Hepatic stellate cell (primary cell): Measurements from ENCODE around the gene FMNL2.
"Not testable (repeated sequence)": the region's sequence is repeated elsewhere in the genome, so short reads cannot be mapped to it uniquely, and the experiment has no call there.

Experiments used
- DNase-seq: peaks from one replicate; pipeline ENCODE4 v3.0.0; 2011; ENCODE audit warnings: low spot score

FMNL2 gene

GRCh38 chr2:152335016-152335725, at the start of gene FMNL2:
TSS of gene FMNL2 (plus strand) at chr2:152335174.
- DNase-seq, result peak; percentile 77

DNA sequence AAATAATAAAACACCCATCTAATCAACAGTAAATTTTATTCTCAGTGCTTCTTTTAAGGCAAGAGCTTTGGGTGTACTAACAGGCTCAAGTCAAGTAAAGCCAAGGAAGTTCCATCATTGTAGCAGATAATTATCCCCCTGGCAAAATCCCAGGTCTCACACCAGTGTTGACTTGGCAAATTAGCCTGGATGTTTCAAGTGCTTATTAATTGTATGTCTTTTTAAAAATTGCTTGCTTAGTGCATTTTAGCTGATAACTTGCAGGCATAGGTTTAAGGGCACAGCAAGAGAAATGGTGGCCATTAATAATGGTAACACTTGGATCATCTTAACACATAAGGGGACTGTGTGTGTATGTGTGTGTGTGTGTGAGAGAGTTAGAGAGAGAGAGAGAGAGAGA, 42.0 kb upstream of the FMNL2 start:
- no peak for DNase-seq

- no peak for DNase-seq
These were observed 37.3 kb upstream of the FMNL2 start for GRCh38 chr2:152297715-152298114.

DNA sequence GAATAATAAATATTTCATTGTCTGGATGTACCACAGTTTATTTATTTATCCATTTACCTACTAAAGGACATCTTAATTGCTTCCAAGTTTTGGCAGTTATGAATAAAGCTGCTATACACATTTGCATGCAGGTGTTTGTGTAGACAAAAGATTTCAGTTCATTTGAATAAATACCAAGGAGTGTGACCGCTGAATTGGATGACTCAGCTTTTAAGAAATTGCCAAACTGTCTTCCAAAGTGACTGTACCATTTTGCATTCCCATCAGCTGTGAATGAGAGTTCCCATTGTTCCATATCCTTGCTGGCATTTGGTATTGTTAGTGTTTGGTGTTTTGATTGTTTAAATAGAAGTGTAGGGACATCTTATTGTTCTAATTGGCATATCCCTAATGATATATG, 36.2 kb upstream of the FMNL2 start:
- DNase-seq, result no peak

DNA sequence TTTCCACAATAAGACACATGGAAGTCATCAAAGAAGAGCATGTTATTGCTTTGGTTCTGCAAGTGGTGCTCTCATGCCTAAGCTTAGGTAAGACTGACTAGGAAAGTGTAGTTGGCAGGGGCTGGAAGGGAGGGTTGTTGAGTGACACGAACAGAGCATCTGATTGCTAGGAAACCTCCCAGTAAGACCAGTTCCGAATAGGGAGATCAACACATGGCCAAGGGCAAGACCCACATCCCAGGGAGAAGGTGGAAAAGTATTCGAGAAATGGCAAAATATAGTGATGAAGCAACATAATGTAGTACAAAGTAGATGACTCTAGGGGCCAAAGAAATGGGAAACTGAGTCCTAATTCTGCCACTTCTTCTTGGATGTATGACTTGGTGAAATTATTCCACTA, 33.8 kb upstream of the FMNL2 start:
- DNase-seq, result no peak

DNA sequence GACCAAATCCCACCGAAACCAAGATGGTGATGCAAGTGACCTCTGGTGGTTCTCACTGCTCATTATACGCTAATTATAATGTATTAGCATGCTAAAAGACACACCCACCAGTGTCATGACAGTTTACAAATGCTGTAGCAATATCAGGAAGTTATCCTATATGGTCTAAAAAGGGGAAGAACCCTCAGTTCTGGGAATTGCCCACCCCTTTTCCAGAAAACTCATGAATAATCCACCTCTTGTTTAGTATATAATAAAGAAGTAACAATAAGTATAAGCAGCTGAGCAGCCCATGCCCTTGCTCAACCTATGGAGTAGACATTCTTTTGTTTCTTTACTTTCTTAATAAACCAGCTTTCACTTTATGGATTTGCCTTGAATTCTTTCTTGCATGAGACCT, 31.0 kb upstream of the FMNL2 start:
- no peak for DNase-seq

DNA sequence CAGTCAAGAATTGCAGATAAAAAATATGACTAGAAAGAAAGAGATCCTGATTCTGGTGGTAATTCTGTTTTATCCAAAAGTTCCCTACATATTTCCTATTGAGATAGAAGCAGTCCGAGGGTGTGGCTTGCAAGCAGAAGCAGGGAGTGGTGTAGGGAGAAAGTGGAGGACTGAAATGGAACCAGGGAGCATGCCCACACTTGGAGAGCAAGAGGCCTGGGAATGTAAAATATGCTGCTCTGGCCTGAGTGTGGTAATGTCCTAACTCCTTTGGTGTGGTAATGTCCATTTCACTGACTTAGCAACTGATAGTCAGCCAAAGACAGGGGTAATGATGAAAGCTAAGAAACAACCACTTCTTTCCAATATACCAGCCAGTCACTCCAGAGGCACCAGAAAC, 30.1 kb upstream of the FMNL2 start:
- DNase-seq, result no peak

GRCh38 chr2:152307863-152308262, 27.1 kb upstream of the FMNL2 start:
- DNase-seq, result no peak

DNA sequence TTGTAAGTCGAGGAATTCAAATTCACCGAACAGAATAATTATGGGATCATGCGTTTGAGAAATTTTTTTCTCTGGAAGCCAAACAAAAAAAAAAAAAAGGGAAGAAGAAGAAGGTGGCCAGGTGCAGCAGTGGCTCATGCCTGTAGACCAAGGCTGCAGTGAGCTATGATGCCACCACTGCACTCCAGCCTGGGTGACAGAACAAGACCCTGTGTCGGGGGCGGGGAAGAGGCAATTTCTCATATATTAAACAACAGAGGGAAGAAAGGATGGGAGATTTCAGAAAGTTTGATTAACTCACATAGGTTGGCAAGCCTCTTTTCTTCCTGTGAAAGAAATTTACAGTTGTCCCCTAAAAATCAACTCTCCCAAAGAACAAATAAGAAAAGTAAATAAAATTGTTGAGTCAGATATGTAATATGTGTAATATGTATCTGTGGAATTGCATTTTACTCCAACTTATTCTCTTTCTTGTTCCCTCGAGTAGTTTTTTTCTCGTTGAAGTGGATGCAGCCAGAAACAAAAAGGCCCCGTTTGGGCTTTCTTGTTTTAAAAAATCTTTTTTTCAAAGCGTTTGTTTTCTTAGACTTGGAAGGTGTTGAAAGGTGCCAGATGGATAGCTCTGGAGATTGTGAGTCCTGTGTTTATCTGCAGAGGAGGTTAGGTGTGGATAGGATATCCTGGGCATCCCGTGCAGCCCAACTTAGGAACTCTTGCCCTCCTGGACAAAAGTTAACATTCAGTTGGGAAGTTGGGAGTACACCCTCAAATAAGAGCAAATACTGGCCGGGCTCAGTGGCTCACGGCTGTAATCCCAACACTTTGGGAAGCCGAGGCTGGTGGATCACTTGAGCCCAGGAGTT, 25.4 kb upstream of the FMNL2 start:
- no peak for DNase-seq

DNA sequence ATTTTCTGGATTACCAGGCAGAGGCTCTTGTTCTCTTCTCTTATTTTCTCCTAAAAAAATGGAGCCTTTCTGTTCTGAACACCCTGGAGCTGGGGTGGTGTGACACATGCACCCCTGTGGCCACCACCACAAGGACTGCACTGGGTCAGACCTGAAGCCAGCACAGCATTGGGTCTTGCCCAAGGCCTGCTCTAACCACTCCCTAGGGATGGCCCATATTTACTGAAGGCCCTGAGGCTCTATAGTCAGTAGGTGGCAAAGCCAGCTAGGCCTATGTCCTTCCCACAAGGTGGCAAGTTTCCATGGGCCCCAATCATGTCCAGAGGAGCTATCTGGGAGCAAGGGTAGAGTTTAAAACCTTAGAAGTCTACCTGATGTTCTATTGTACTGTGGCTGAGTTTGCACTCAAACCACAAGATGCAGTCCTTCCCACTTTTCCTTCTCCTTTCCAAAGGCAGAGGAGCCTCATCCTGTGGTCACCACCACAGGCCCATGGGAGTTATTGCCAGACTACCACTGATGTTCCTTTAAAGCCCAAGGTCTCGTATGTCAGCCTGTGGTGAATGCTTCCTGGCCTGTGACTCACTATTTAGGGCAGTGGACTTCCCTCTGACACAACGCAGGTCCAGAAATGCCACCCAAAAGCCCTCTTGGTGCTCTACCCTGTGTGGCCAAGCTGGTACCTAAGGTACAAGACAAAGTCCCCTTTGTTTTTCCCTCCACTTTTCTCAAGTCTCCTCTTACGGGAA, 15.0 kb upstream of the FMNL2 start:
- no peak for DNase-seq

DNA sequence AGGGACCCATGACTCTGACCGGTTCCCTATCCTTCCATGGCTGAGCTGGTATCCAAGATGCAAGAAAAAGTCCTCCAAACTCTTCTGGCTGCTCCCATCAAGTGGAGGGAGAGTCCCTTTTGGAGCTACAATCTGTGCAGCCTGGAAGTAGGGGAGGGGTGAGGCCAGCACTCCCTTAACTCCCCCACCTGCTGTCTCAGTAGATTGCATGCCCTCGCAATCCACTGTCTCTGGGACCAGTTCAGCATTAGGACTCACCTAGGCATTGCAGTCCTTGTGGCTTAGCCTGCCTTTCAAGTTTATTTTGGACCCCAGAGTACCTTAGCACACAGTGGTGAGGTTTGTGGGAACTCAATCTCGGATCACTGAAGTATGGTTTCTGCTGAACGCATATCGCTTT, 14.2 kb upstream of the FMNL2 start:
- no peak for DNase-seq

GRCh38 chr2:152322222-152322621, 12.8 kb upstream of the FMNL2 start:
- DNase-seq, result no peak

- DNase-seq, result not testable (repeated sequence)
These were observed 9.8 kb upstream of the FMNL2 start for GRCh38 chr2:152325126-152325525.

- DNase-seq, result no peak
These were observed 8.3 kb upstream of the FMNL2 start for GRCh38 chr2:152326710-152327109.

DNA sequence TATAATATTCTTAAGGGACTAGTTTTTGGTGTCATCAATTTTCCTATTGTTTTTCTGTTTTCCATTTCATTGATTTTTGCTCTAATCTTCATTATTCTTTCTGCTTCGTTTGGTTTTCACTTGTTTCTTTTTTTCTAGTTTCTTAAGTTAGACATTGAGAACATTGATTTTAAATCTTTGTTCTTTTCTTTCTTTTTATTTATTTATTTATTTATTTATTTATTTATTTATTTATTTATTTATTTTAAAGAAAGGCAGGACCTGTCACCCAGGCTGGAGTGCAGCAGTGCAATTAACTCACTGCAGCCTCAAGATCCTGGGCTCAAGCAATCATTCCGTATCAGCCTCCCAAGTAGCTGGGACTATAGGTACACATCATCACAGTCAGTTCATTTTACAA, 7.0 kb upstream of the FMNL2 start:
- no peak for DNase-seq

GRCh38 chr2:152330235-152330866, 4.6 kb upstream of the FMNL2 start:
- DNase-seq, result no peak

DNA sequence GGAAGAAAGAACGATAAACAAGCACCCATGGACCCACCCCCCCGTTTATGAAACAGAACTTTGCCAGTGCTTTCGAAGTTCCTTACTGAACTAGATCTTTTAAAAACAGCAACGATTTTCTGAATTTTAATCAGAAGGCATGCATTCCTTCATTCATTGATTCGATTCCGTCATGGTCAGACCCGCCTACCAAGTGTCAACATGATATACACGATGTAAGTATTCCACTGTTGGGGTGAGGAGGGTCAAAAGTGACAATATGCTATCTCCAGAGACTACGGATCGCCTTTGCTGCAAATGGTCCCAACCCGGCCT, 316 bp upstream of the FMNL2 start:
- DNase-seq, result no peak

GRCh38 chr2:152335726-152336118, 748 bp downstream of the FMNL2 start:
- DNase-seq, result no peak

- peak; percentile 38 for DNase-seq
These were observed 1.3 kb downstream of the FMNL2 start for GRCh38 chr2:152336119-152336853.

DNA sequence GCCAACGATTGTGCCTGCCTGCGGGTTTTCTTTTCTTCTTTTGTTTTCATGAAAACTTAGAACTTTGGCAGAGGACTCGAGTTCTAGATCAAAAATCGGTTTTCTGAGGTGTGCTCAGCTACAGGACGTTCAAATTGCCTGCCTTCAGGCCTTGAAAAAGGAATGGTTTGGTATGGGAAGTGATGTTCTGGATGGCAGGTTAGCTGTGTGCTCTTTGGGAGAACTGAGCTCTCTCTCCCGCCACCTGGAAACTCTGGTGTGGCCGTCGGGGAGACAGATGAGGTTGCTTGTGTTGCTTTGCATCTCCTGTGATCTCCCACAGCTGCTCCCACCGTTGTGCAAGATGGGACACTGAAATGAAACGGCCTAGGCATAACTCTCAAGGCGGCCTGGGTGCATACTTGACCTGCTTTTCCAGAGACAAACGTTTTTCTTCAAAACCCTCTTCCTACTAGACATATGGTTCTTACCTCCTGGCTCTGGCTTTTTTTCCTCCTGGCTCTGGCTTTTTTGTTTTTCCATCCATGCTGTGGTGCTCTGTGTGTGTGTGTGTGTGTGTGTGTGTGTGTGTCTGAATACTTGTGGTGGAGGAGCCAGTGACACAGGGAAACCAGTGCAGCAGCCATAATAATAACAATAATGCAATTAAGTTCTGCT, 2.0 kb downstream of the FMNL2 start:
- no peak for DNase-seq

DNA sequence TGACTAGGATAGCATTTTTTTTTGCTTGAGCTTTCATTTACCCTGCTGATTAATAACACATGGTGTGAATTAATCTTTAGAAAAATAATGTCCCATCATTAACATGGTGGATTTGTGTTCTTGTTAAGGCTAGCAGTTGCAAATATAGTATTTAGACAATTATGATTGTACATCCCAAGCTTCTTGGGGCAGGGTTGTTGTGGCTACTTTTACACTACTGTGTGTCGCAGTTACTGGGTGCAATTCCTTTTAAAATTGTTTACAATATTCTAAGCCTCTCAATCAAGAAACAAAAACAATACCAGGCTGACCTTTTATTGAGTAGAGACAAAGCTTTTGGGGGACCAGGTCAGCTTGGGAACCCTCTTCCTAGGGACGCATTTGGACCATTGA, 2.5 kb downstream of the FMNL2 start:
- DNase-seq, result no peak
